T-helper 2 cell treated with Interferon-gamma antibody and Interleukin-4, amounts not matched to agents 5 μg/mL and 100 μg/mL, for 36 hours (primary cell): ENCODE results near the gene LAMA4.

Experiments used
- DNase-seq: peaks from one replicate; pipeline ENCODE4 v3.0.0; 2021; ENCODE audit warnings: low spot score
- H3K27ac Mint-ChIP-seq: one replicate; pipeline ENCODE4 v1.8.0; 2021; ENCODE audit warnings: mild to moderate bottlenecking, mixed read lengths
- H3K27me3 Mint-ChIP-seq: one replicate; pipeline ENCODE4 v1.8.0; 2021; ENCODE audit warnings: low read depth, mixed read lengths
- H3K36me3 Mint-ChIP-seq: one replicate; pipeline ENCODE4 v1.8.0; 2021; ENCODE audit warnings: low read depth, mixed read lengths
- H3K4me1 Mint-ChIP-seq: one replicate; pipeline ENCODE4 v1.8.0; 2021; ENCODE audit warnings: low read depth, mixed read lengths
- H3K4me3 Mint-ChIP-seq: one replicate; pipeline ENCODE4 v1.8.0; 2022; ENCODE audit warnings: mild to moderate bottlenecking, moderate library complexity, mixed read lengths
- H3K9me3 Mint-ChIP-seq: one replicate; pipeline ENCODE4 v1.8.0; 2021; ENCODE audit warnings: mixed read lengths

LAMA4 gene

DNA sequence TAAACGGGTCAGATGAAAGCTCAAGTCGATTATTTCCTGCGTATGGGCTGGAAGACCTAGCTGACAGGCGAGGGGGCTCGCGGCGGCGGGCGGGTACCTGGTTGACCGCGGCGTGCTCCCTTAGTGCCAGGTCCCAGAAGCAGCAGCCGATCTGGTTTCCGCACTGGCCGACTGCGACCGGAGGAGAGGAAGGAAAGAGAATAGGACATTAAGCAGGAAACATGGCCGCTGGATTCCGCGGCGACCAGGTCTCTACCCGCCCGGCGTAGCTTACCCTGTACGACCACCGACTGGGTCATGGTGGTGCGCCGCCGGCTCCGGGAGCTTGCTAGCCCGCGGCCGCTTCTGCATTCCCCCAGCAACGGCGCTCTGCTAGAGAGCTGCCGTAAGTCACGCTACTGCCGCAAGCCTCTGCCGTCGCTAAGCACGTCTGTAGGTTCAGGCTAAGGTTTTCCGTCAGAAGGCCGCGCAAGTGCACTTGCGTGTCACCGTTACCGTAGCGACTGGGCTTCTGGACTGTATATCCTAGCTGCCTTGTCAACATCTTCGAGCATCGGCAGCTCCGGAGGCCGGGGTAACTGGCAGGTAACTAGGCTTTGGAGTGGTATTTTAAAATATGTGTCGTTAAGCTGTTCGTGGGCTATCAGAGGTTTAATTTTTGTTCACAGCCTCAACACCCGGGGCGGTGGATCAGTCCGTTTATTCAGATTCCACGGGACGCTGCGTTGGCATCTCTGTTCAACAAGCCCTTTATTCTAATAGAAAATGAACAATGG is 167.0 kb downstream of the LAMA4 start, which contains the start of the genes FAM229B and TUBE1:
Gene FAM229B, plus strand, starts transcription at position 456 of the 776 bp plus-strand sequence. CDS start 11,693 bp downstream, outside the sequence.
Gene TUBE1, minus strand, starts transcription at position 347 of the 776 bp plus-strand sequence. Its CDS starts 48 bp downstream, at position 299.
- DNase-seq, result peak; percentile 88
- Mint-ChIP-seq H3K4me3 (no peak within 1 kb of the TSS), H3K27ac (no peak within 1 kb of the TSS), H3K4me1 (peaks cover 6% of the 10 kb centered on the region), H3K36me3 (peaks cover 6% of the 10 kb centered on the region), H3K27me3 (peaks cover 34% of the 10 kb centered on the region), H3K9me3 (no peaks in the 10 kb centered on the region)

DNA sequence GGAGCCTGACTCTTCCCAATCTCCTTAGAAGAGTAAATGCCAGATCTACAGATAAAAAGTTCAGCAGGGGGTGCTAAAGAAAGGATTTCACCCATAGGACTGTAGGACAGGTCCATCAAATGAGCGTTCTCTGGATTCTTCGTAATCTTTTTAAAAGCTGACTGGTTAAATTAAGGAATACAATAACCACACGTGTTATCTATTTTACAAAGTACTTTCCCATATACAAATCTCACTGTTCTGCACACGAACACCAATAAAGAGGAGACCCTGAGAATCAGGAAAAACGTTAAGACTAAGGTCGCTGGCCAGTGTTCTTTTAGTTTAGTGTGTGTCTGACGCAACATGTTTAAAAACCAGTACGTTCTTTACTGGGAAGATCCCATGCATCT is 167.6 kb downstream of the LAMA4 start:
- Mint-ChIP-seq H3K27ac (no peak overlapping the region), H3K4me3 (no peak overlapping the region), H3K27me3 (peaks cover 29% of the 10 kb centered on the region), H3K9me3 (no peaks in the 10 kb centered on the region), H3K4me1 (peaks cover 6% of the 10 kb centered on the region), H3K36me3 (peaks cover 6% of the 10 kb centered on the region)
- DNase-seq, result no peak

DNA sequence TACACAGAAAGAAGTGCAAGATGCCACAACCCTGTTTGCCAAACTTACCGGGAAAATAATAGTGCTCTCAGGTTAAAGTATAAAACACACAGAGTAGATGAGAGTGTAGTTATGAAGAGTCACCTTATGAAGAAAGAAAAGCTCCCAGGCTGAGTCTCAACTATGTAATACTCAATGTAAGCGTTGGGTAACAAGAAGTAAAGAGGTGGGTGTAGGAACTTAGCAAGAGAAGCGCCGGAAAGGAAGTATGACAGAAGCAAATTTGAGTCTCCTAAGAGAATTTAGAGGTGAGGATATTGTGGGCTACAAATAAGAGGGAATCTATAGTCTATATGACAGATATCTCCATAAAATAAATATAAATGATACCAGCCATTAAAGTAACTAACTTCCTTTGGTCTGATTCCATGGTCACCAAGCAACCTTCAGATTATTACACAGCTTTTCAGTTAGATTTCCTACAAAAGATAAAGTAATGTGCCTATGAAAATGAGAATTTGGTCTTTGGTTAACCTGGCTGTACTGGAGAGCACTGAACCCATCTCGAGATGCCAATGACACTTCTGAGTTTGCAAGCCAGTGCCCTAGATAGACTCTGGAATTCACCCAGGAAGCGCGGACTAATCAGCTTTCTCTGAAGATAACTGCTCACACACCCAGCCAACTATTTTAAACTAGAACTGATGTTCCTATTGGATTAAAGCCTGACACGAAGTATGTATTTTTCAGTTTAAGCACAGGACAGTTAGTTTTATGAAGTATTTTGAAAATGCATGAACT is 168.9 kb downstream of the LAMA4 start:
- no peak for DNase-seq
- H3K27ac Mint-ChIP-seq, result no peak overlapping the region
- no peaks in the 10 kb centered on the region for H3K9me3 Mint-ChIP-seq
- H3K27me3 Mint-ChIP-seq, result peaks cover 20% of the 10 kb centered on the region
- H3K36me3 Mint-ChIP-seq, result peaks cover 6% of the 10 kb centered on the region
- peak overlapping the region; percentile 48 for H3K4me3 Mint-ChIP-seq
- H3K4me1 Mint-ChIP-seq, result peaks cover 6% of the 10 kb centered on the region

DNA sequence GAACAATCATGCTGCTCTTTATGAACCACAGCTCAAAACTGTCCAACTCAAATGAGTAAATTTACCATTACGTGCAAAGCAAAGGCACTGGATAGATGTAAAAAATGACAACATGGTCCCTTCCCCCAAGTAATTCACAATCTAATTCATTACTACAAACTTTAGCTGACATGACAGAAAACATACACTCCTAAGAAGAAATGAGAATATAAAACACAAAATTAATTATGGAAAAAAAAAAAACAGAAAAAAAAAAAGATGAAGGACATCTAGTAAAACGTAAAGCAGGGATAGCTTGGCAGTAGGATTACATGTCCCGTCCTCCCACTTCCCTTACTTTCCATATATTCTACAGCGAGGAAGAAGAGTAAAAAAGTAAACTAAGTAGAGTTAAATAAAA is 172.8 kb downstream of the LAMA4 start:
- peaks cover 6% of the 10 kb centered on the region for H3K4me1 Mint-ChIP-seq
- no peak overlapping the region for H3K4me3 Mint-ChIP-seq
- H3K27me3 Mint-ChIP-seq, result no peaks in the 10 kb centered on the region
- peaks cover 13% of the 10 kb centered on the region for H3K36me3 Mint-ChIP-seq
- H3K9me3 Mint-ChIP-seq, result no peaks in the 10 kb centered on the region
- H3K27ac Mint-ChIP-seq, result no peak overlapping the region
- no peak for DNase-seq

- Mint-ChIP-seq H3K27me3 (peaks cover 12% of the 10 kb centered on the region), H3K9me3 (no peaks in the 10 kb centered on the region), H3K4me1 (no peaks in the 10 kb centered on the region), H3K4me3 (no peak overlapping the region), H3K36me3 (peaks cover 7% of the 10 kb centered on the region), H3K27ac (no peak overlapping the region)
- no peak for DNase-seq
These were observed 187.8 kb downstream of the LAMA4 start for GRCh38 chr6:112066606-112067005.

GRCh38 chr6:112065426-112065986 is 188.9 kb downstream of the LAMA4 start:
- no peaks in the 10 kb centered on the region for H3K4me1 Mint-ChIP-seq
- no peak overlapping the region for H3K4me3 Mint-ChIP-seq
- no peak overlapping the region for H3K27ac Mint-ChIP-seq
- no peaks in the 10 kb centered on the region for H3K9me3 Mint-ChIP-seq
- no peak for DNase-seq
- H3K27me3 Mint-ChIP-seq, result peaks cover 12% of the 10 kb centered on the region
- H3K36me3 Mint-ChIP-seq, result peaks cover 6% of the 10 kb centered on the region

- no peaks in the 10 kb centered on the region for H3K4me1 Mint-ChIP-seq
- no peak overlapping the region for H3K27ac Mint-ChIP-seq
- H3K9me3 Mint-ChIP-seq, result no peaks in the 10 kb centered on the region
- no peaks in the 10 kb centered on the region for H3K36me3 Mint-ChIP-seq
- no peak for DNase-seq
- no peak overlapping the region for H3K4me3 Mint-ChIP-seq
- H3K27me3 Mint-ChIP-seq, result peaks cover 12% of the 10 kb centered on the region
These were observed 191.4 kb downstream of the LAMA4 start for GRCh38 chr6:112062966-112063365.

DNA sequence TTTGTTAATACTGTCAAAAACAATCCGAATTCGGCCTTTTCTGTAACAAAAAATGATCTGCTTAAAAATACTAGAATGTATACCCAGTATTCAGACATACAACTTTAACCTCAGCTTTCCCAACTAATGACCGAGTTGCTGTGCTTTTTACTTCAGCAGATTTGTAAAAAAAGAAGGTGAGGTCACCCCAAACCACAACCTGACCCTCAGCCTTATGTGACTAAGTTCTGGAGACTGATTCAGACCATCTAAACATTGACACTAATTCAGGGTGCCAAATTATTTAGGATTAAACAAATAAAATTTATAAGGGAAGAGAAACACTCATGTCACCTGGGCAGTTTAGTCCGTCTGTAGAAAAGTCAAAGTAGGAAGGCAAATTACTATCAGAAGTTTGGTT is 192.8 kb downstream of the LAMA4 start:
- H3K27me3 Mint-ChIP-seq, result peaks cover 12% of the 10 kb centered on the region
- DNase-seq, result no peak
- H3K36me3 Mint-ChIP-seq, result no peaks in the 10 kb centered on the region
- H3K9me3 Mint-ChIP-seq, result no peaks in the 10 kb centered on the region
- H3K4me1 Mint-ChIP-seq, result no peaks in the 10 kb centered on the region
- no peak overlapping the region for H3K4me3 Mint-ChIP-seq
- H3K27ac Mint-ChIP-seq, result no peak overlapping the region
